IPS DF 4.7 (cell line): ENCODE results near the gene OR52H1.
"Not testable (repeated sequence)": the region's sequence is repeated elsewhere in the genome, so short reads cannot be mapped to it uniquely, and the experiment has no call there.

Experiments
- DNase-seq: peaks from one replicate; pipeline ENCODE4 v3.0.0-alpha.2; 2013; ENCODE audit warnings: low spot score; ENCODE audit errors: extremely low read depth

Gene OR52H1

GRCh38 chr11:5548440-5548839, at the start of gene OR52H1:
Gene OR52H1 (minus strand): TSS chr11:5548540. CDS start chr11:5545505, 3,035 bp downstream.
- DNase-seq = no peak

- DNase-seq = no peak
Observed at GRCh38 chr11:5597953-5598352, 49.6 kb upstream of the OR52H1 start.

- no peak for DNase-seq
Observed at GRCh38 chr11:5596607-5597201, 48.4 kb upstream of the OR52H1 start, which contains the start of gene TRIM6. Gene TRIM6 (plus strand): TSS chr11:5596637. CDS start chr11:5596898, 261 bp downstream.

GRCh38 chr11:5593146-5593545, 44.8 kb upstream of the OR52H1 start:
- DNase-seq = no peak

- DNase-seq = no peak
Observed at GRCh38 chr11:5592615-5593014, 44.3 kb upstream of the OR52H1 start.

GRCh38 chr11:5591613-5592012, 43.3 kb upstream of the OR52H1 start:
- no peak for DNase-seq

GRCh38 chr11:5589906-5590305, 41.6 kb upstream of the OR52H1 start:
- not testable (repeated sequence) for DNase-seq

GRCh38 chr11:5584458-5584857, 36.1 kb upstream of the OR52H1 start:
- not testable (repeated sequence) for DNase-seq

GRCh38 chr11:5581014-5581413, 32.7 kb upstream of the OR52H1 start:
- no peak for DNase-seq

GRCh38 chr11:5580577-5580976, 32.2 kb upstream of the OR52H1 start, which contains the start of gene OR52B6:
Gene OR52B6 (plus strand): TSS chr11:5580877. CDS start chr11:5580877, 0 bp downstream.
- no peak for DNase-seq

- no peak for DNase-seq
Observed at GRCh38 chr11:5577101-5577500, 28.8 kb upstream of the OR52H1 start.

GRCh38 chr11:5575152-5575551, 26.8 kb upstream of the OR52H1 start:
- DNase-seq = no peak

GRCh38 chr11:5574654-5575053, 26.3 kb upstream of the OR52H1 start:
- DNase-seq = no peak

- no peak for DNase-seq
Observed at GRCh38 chr11:5564259-5565019, 16.1 kb upstream of the OR52H1 start.

- DNase-seq = no peak
Observed at GRCh38 chr11:5557751-5558150, 9.4 kb upstream of the OR52H1 start.

GRCh38 chr11:5556596-5557188, 8.4 kb upstream of the OR52H1 start:
- DNase-seq = no peak

- no peak for DNase-seq
Observed at GRCh38 chr11:5553343-5553742, 5.0 kb upstream of the OR52H1 start.

GRCh38 chr11:5550440-5551095, 2.2 kb upstream of the OR52H1 start:
- no peak for DNase-seq

- DNase-seq = no peak
Observed at GRCh38 chr11:5547982-5548381, 358 bp downstream of the OR52H1 start.

GRCh38 chr11:5546457-5546856, 1.9 kb downstream of the OR52H1 start:
- no peak for DNase-seq

- no peak for DNase-seq
Observed at GRCh38 chr11:5541427-5541826, 6.9 kb downstream of the OR52H1 start.

- no peak for DNase-seq
Observed at GRCh38 chr11:5536482-5536881, 11.9 kb downstream of the OR52H1 start.
